Osteoblast (primary cell): ENCODE measurements around the gene MAPKAP1. TPM values are rescaled to one million over a fixed set of nuclear protein-coding genes. Genes with fewer than 3 reads are reported as not detected.

ENCODE experiments used
- DNase-seq: peaks from one replicate; pipeline ENCODE4 v3.0.0; 2011; ENCODE audit warnings: low spot score, mixed read lengths; ENCODE audit not compliant: insufficient read length; ENCODE audit errors: missing footprints
- H2AFZ ChIP-seq: 2 replicates; pipeline ENCODE4 v1.6.0; 2011; ENCODE audit warnings: mild to moderate bottlenecking, low read length
- H3K27ac ChIP-seq: 2 replicates; pipeline ENCODE4 v1.5.1; 2011; ENCODE audit warnings: mild to moderate bottlenecking, low read depth, low read length, moderate library complexity
- H3K27me3 ChIP-seq: 2 replicates; pipeline ENCODE4 v1.6.0; 2012; ENCODE audit warnings: mild to moderate bottlenecking, control low read depth, inconsistent platforms, low read length, moderate library complexity; ENCODE audit not compliant: insufficient read depth
- H3K36me3 ChIP-seq: 2 replicates; pipeline ENCODE4 v1.5.1; 2011; ENCODE audit warnings: mild to moderate bottlenecking, low read length, control low read depth, moderate library complexity; ENCODE audit not compliant: insufficient read depth
- H3K4me1 ChIP-seq: 2 replicates; pipeline ENCODE4 v1.5.1; 2011; ENCODE audit warnings: mild to moderate bottlenecking, low read length, control low read depth, moderate library complexity; ENCODE audit not compliant: insufficient read depth
- H3K4me2 ChIP-seq: 2 replicates; pipeline ENCODE4 v1.6.0; 2011; ENCODE audit warnings: mild to moderate bottlenecking, low read length; ENCODE audit not compliant: insufficient read depth
- H3K4me3 ChIP-seq: fragments of 200-600 bp; sonication (generic); 3 replicates; pipeline ENCODE4 v1.5.1; 2012; ENCODE audit warnings: mild to moderate bottlenecking, low read length, inconsistent platforms; ENCODE audit not compliant: insufficient read depth
- H3K79me2 ChIP-seq: 2 replicates; pipeline ENCODE4 v1.6.0; 2012; ENCODE audit warnings: mild to moderate bottlenecking, low read length, control low read depth, inconsistent platforms; ENCODE audit not compliant: insufficient read depth
- H3K9me3 ChIP-seq: 2 replicates; pipeline ENCODE4 v1.5.1; 2011; ENCODE audit warnings: low read depth, low read length, control low read depth
- H4K20me1 ChIP-seq: 2 replicates; pipeline ENCODE4 v1.6.0; 2012; ENCODE audit warnings: mild to moderate bottlenecking, low read length, control low read depth; ENCODE audit not compliant: insufficient read depth
- total RNA-seq: library from RNA; depleted of rRNA; stranded (reverse); fragments of >200 nt; gene quantifications from 2 replicates; pipeline ENCODE4 v1.2.3, GENCODE V29; 2012
- TF ChIP-seq, protein P1 (sequence below): IDR thresholded peaks from 2 replicates; pipeline ENCODE4 v1.5.1; 2011; ENCODE audit warnings: mild to moderate bottlenecking, low read depth, low read length, moderate library complexity; ENCODE audit errors: extremely low read depth

The MAPKAP1 gene
- total RNA-seq, 1 donor: 72.4 TPM

DNA sequence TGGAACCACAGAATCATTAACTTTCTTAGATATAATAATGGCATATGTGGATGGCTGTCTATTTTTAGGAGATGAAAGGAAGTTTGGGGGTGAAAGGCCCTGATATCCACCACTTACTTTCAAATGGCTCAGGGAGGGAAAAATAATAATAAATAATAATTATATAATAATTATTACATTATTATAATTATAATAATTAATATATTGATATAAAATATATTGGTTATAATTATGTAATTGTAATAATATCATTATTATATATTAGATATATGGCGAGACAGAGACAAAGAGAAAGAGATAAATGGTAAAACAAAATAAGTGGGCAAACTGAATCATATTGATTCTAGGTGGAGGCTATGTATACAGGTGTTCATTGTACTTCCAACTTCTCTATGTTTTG, 308.8 kb downstream of the MAPKAP1 start:
- DNase-seq: peak; percentile 48
- TF ChIP-seq, protein P1, sequence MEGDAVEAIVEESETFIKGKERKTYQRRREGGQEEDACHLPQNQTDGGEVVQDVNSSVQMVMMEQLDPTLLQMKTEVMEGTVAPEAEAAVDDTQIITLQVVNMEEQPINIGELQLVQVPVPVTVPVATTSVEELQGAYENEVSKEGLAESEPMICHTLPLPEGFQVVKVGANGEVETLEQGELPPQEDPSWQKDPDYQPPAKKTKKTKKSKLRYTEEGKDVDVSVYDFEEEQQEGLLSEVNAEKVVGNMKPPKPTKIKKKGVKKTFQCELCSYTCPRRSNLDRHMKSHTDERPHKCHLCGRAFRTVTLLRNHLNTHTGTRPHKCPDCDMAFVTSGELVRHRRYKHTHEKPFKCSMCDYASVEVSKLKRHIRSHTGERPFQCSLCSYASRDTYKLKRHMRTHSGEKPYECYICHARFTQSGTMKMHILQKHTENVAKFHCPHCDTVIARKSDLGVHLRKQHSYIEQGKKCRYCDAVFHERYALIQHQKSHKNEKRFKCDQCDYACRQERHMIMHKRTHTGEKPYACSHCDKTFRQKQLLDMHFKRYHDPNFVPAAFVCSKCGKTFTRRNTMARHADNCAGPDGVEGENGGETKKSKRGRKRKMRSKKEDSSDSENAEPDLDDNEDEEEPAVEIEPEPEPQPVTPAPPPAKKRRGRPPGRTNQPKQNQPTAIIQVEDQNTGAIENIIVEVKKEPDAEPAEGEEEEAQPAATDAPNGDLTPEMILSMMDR: no peak
- H3K9me3 ChIP-seq: no peaks in the 10 kb centered on the region
- H3K27me3 ChIP-seq: no peaks in the 10 kb centered on the region
- no peak overlapping the region for H3K4me3 ChIP-seq
- no peaks in the 10 kb centered on the region for H3K36me3 ChIP-seq
- no peak overlapping the region for H2AFZ ChIP-seq
- no peaks in the 10 kb centered on the region for H3K79me2 ChIP-seq
- H3K4me1 ChIP-seq: no peaks in the 10 kb centered on the region
- H3K27ac ChIP-seq: no peak overlapping the region
- H4K20me1 ChIP-seq: no peaks in the 10 kb centered on the region
- H3K4me2 ChIP-seq: no peak overlapping the region

GRCh38 chr9:125397736-125398135, 309.3 kb downstream of the MAPKAP1 start:
- TF ChIP-seq, protein P1: no peak
- peak overlapping the region; percentile 56 for H2AFZ ChIP-seq
- DNase-seq: peak; percentile 21

DNA sequence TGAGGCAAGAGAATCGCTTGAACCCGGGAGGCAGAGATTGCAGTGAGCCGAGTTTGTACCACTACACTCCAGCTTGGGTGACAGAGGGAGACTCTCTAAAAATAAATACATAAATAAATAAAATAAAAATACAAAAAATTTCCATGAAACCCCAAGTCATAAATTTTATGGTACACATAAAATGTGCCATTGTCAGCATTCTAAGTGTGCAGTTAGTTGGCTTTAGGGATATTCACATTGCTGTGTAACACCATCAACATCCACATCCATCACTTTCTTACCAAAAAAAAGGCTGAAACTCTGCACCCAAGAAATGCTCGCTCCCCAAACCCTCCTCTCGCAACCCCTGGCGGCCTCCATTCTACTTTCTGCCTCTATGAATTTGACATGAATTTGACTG, 310.2 kb downstream of the MAPKAP1 start:
- Histone ChIP-seq H3K4me3 (no peak overlapping the region), H3K36me3 (no peaks in the 10 kb centered on the region), H3K27me3 (no peaks in the 10 kb centered on the region), H4K20me1 (no peaks in the 10 kb centered on the region), H3K4me2 (no peak overlapping the region), H3K4me1 (no peaks in the 10 kb centered on the region), H3K79me2 (no peaks in the 10 kb centered on the region), H3K27ac (no peak overlapping the region), H3K9me3 (no peaks in the 10 kb centered on the region), H2AFZ (no peak overlapping the region)
- TF ChIP-seq, protein P1: no peak
- no peak for DNase-seq

More at GRCh38 chr9:125397736-125398135, 309.3 kb downstream of the MAPKAP1 start:
- Histone ChIP-seq H3K4me3 (no peak overlapping the region), H3K9me3 (no peaks in the 10 kb centered on the region), H3K4me2 (no peak overlapping the region), H3K27me3 (no peaks in the 10 kb centered on the region), H3K4me1 (no peaks in the 10 kb centered on the region), H3K36me3 (no peaks in the 10 kb centered on the region), H3K79me2 (no peaks in the 10 kb centered on the region), H3K27ac (no peak overlapping the region), H4K20me1 (no peaks in the 10 kb centered on the region)

- Histone ChIP-seq H2AFZ (no peak overlapping the region), H3K4me3 (no peak overlapping the region), H3K79me2 (no peaks in the 10 kb centered on the region), H3K27me3 (no peaks in the 10 kb centered on the region), H4K20me1 (no peaks in the 10 kb centered on the region), H3K27ac (no peak overlapping the region), H3K36me3 (no peaks in the 10 kb centered on the region), H3K4me2 (no peak overlapping the region), H3K4me1 (no peaks in the 10 kb centered on the region), H3K9me3 (no peaks in the 10 kb centered on the region)
- TF ChIP-seq, protein P1: no peak
- DNase-seq: peak; percentile 87
Measured at GRCh38 chr9:125393426-125393825, 313.6 kb downstream of the MAPKAP1 start.
